GM21576 (cell line): Measurements from ENCODE around the gene FTO.

Source experiments
- ATAC-seq: cut with Tn5 transposase; IDR thresholded peaks from one replicate; pipeline ENCODE4 v1.9.1; 2021; ENCODE audit warnings: mild to moderate bottlenecking, moderate library complexity; ENCODE audit not compliant: unreplicated experiment

Gene FTO

GRCh38 chr16:53989597-53989996 lies 285.6 kb downstream of the FTO start:
- ATAC-seq: no peak

- ATAC-seq: no peak
These were observed 287.9 kb downstream of the FTO start for GRCh38 chr16:53991754-53992378.

- no peak for ATAC-seq
These were observed 291.4 kb downstream of the FTO start for GRCh38 chr16:53995378-53995777.

- ATAC-seq: no peak
These were observed 293.0 kb downstream of the FTO start for GRCh38 chr16:53996961-53997360.

GRCh38 chr16:53998024-53998810 lies 294.3 kb downstream of the FTO start:
- no peak for ATAC-seq

GRCh38 chr16:53998966-53999522 lies 295.1 kb downstream of the FTO start:
- ATAC-seq: no peak

- no peak for ATAC-seq
These were observed 295.9 kb downstream of the FTO start for GRCh38 chr16:53999841-54000240.

GRCh38 chr16:54000361-54000760 lies 296.4 kb downstream of the FTO start:
- ATAC-seq: no peak

- no peak for ATAC-seq
These were observed 302.7 kb downstream of the FTO start for GRCh38 chr16:54006693-54007092.

GRCh38 chr16:54007504-54007903 lies 303.5 kb downstream of the FTO start:
- no peak for ATAC-seq

GRCh38 chr16:54009464-54010176 lies 305.7 kb downstream of the FTO start:
- ATAC-seq: no peak

- ATAC-seq: no peak
These were observed 311.2 kb downstream of the FTO start for GRCh38 chr16:54015147-54015546.

GRCh38 chr16:54022362-54022761 lies 318.4 kb downstream of the FTO start:
- no peak for ATAC-seq

- ATAC-seq: no peak
These were observed 322.5 kb downstream of the FTO start for GRCh38 chr16:54026456-54026855.

- no peak for ATAC-seq
These were observed 323.1 kb downstream of the FTO start for GRCh38 chr16:54027062-54027461.

- ATAC-seq: no peak
These were observed 323.6 kb downstream of the FTO start for GRCh38 chr16:54027558-54027957.

- ATAC-seq: no peak
These were observed 324.0 kb downstream of the FTO start for GRCh38 chr16:54027995-54028394.

- ATAC-seq: no peak
These were observed 326.5 kb downstream of the FTO start for GRCh38 chr16:54030451-54030850.

- no peak for ATAC-seq
These were observed 327.3 kb downstream of the FTO start for GRCh38 chr16:54031107-54031760.

GRCh38 chr16:54033747-54034146 lies 329.8 kb downstream of the FTO start:
- ATAC-seq: no peak

GRCh38 chr16:54034684-54035083 lies 330.7 kb downstream of the FTO start:
- ATAC-seq: no peak
